Endodermal cell (in vitro differentiated cells): Measurements from ENCODE around the gene GBGT1. TPM values are rescaled to one million over a fixed set of nuclear protein-coding genes. Genes with fewer than 3 reads are reported as not detected.

ENCODE experiments used
- DNase-seq: peaks from one replicate; pipeline ENCODE4 v3.0.0-alpha.2; 2017
- H3K27ac ChIP-seq: 2 replicates; pipeline ENCODE4 v1.5.1; 2013; ENCODE audit warnings: mild to moderate bottlenecking, low read depth, low read length, moderate library complexity
- H3K27me3 ChIP-seq: 2 replicates; pipeline ENCODE4 v1.6.1; 2013; ENCODE audit warnings: mild to moderate bottlenecking, low read length, moderate library complexity; ENCODE audit not compliant: insufficient read depth, control insufficient read depth, poor library complexity, severe bottlenecking
- H3K36me3 ChIP-seq: 2 replicates; pipeline ENCODE4 v1.7.0; 2013; ENCODE audit warnings: mild to moderate bottlenecking, low read length, moderate library complexity; ENCODE audit not compliant: control insufficient read depth, insufficient read depth
- H3K4me1 ChIP-seq: one replicate; pipeline ENCODE4 v1.7.0; 2013; ENCODE audit warnings: low read length; ENCODE audit not compliant: control insufficient read depth, insufficient read depth
- H3K4me3 ChIP-seq: 2 replicates; pipeline ENCODE4 v1.5.1; 2013; ENCODE audit warnings: mild to moderate bottlenecking, low read length, moderate library complexity
- H3K9ac ChIP-seq: 2 replicates; pipeline ENCODE4 v1.6.1; 2013; ENCODE audit warnings: mild to moderate bottlenecking, low read length, moderate library complexity; ENCODE audit not compliant: poor library complexity, severe bottlenecking; ENCODE audit errors: extremely low read depth
- H3K9me3 ChIP-seq: 2 replicates; pipeline ENCODE4 v1.6.1; 2013; ENCODE audit warnings: mild to moderate bottlenecking, low read length, moderate library complexity; ENCODE audit not compliant: control insufficient read depth
- H3K27ac Mint-ChIP-seq: 2 replicates; pipeline ENCODE4 v1.8.0; 2020; ENCODE audit warnings: mixed read lengths
- H3K27me3 Mint-ChIP-seq: 2 replicates; pipeline ENCODE4 v1.8.0; 2021; ENCODE audit warnings: mild to moderate bottlenecking, mixed read lengths; ENCODE audit not compliant: insufficient read depth
- H3K36me3 Mint-ChIP-seq: 2 replicates; pipeline ENCODE4 v1.8.0; 2020; ENCODE audit warnings: low read depth, mixed read lengths
- H3K4me1 Mint-ChIP-seq: 2 replicates; pipeline ENCODE4 v1.8.0; 2020; ENCODE audit warnings: mixed read lengths
- H3K4me3 Mint-ChIP-seq: 2 replicates; pipeline ENCODE4 v1.8.0; 2020; ENCODE audit warnings: mild to moderate bottlenecking, moderate library complexity, mixed read lengths
- H3K9me3 Mint-ChIP-seq: 2 replicates; pipeline ENCODE4 v1.8.0; 2020; ENCODE audit warnings: mild to moderate bottlenecking, mixed read lengths
- CTCF ChIP-seq: fragments of 200-600 bp; sonication (generic); conservative IDR thresholded peaks from 2 replicates; pipeline ENCODE4 v1.5.0; 2021; ENCODE audit warnings: antibody characterized with exemption, mild to moderate bottlenecking
- WGBS, 2 experiments: methylation state at CpG; one replicate each; pipeline versions ENCODE4 v1.1.5 to v1.1.7; 2013; ENCODE audit warnings: missing lambda C conversion rate in 2 of 2, mixed read lengths in 1 of 2; ENCODE audit not compliant: insufficient coverage in 1 of 2, insufficient read length in 1 of 2; 5-methylcytosine and 5-hydroxymethylcytosine counted together
- total RNA-seq, 2 donors: library from RNA; stranded (reverse); fragmentation: NEBNext Ultra II Directional in 1 of 2; extraction: Animal tissue kit (Norgen Biotek cat#: 25700) in 1 of 2; gene quantifications; 2 replicates in 1 of 2; 3 replicates in 1 of 2; pipeline ENCODE4 v1.2.1, GENCODE V29; 2021

GBGT1 gene
- total RNA-seq, 2 donors from 2014 or later: 28.2 to 29.1 TPM

GRCh38 chr9:133188843-133189180 is 25.1 kb upstream of the GBGT1 start:
- no peak overlapping the region for H3K27ac Mint-ChIP-seq
- Histone ChIP-seq H3K9ac (no peak overlapping the region), H3K27me3 (peaks cover 16% of the 10 kb centered on the region), H3K9me3 (no peaks in the 10 kb centered on the region), H3K27ac (no peak overlapping the region), H3K36me3 (no peaks in the 10 kb centered on the region), H3K4me3 (no peak overlapping the region), H3K4me1 (no peaks in the 10 kb centered on the region)
- no peak for TF ChIP-seq CTCF
- DNase-seq: no peak
- H3K4me1 Mint-ChIP-seq: peaks cover 2% of the 10 kb centered on the region
- peaks cover 34% of the 10 kb centered on the region for H3K27me3 Mint-ChIP-seq
- no peaks in the 10 kb centered on the region for H3K9me3 Mint-ChIP-seq
- no peak overlapping the region for H3K4me3 Mint-ChIP-seq
- no peaks in the 10 kb centered on the region for H3K36me3 Mint-ChIP-seq
- 87 to 88% methylated on average over 5 to 7 of the region's 7 CpGs for WGBS, 2 experiments

GRCh38 chr9:133188006-133188842 is 24.5 kb upstream of the GBGT1 start:
- Mint-ChIP-seq H3K36me3 (no peaks in the 10 kb centered on the region), H3K27me3 (peaks cover 37% of the 10 kb centered on the region)
- no peak overlapping the region for H3K4me3 ChIP-seq

GRCh38 chr9:133187561-133188005 is 23.9 kb upstream of the GBGT1 start:
- no peak for DNase-seq
- no peak overlapping the region for H3K9ac ChIP-seq
- Mint-ChIP-seq H3K4me3 (no peak overlapping the region), H3K27me3 (peaks cover 42% of the 10 kb centered on the region), H3K9me3 (no peaks in the 10 kb centered on the region), H3K4me1 (peaks cover 3% of the 10 kb centered on the region), H3K27ac (no peak overlapping the region), H3K36me3 (no peaks in the 10 kb centered on the region)
- no peak for TF ChIP-seq CTCF
- 83 to 87% methylated on average over 6 to 10 of the region's 10 CpGs for WGBS, 2 experiments
- no peaks in the 10 kb centered on the region for H3K36me3 ChIP-seq
- H3K27me3 ChIP-seq: peaks cover 21% of the 10 kb centered on the region
- no peak overlapping the region for H3K4me3 ChIP-seq
- H3K9me3 ChIP-seq: no peaks in the 10 kb centered on the region
- no peaks in the 10 kb centered on the region for H3K4me1 ChIP-seq
- no peak overlapping the region for H3K27ac ChIP-seq

More at GRCh38 chr9:133188006-133188842, 24.5 kb upstream of the GBGT1 start:
- peak; percentile 92 for DNase-seq
- peak; percentile 77 for TF ChIP-seq CTCF
- no peak overlapping the region for H3K27ac ChIP-seq
- H3K27me3 ChIP-seq: peaks cover 21% of the 10 kb centered on the region
- Mint-ChIP-seq H3K9me3 (no peaks in the 10 kb centered on the region), H3K4me1 (peaks cover 3% of the 10 kb centered on the region), H3K27ac (no peak overlapping the region), H3K4me3 (no peak overlapping the region)
- H3K36me3 ChIP-seq: no peaks in the 10 kb centered on the region
- H3K4me1 ChIP-seq: no peaks in the 10 kb centered on the region
- 56 to 62% methylated on average over 13 to 21 of the region's 21 CpGs for WGBS, 2 experiments
- H3K9me3 ChIP-seq: no peaks in the 10 kb centered on the region
- no peak overlapping the region for H3K9ac ChIP-seq
